ENCODE data around the gene ZBTB11. TPM values are rescaled to one million over a fixed set of nuclear protein-coding genes. Genes with fewer than 3 reads are reported as not detected.
"Not testable (repeated sequence)": the region's sequence is repeated elsewhere in the genome, so short reads cannot be mapped to it uniquely, and the experiment has no call there.

ZBTB11 gene
- total RNA-seq, 1 donor from 2014 or later, result 28.7 TPM

DNA sequence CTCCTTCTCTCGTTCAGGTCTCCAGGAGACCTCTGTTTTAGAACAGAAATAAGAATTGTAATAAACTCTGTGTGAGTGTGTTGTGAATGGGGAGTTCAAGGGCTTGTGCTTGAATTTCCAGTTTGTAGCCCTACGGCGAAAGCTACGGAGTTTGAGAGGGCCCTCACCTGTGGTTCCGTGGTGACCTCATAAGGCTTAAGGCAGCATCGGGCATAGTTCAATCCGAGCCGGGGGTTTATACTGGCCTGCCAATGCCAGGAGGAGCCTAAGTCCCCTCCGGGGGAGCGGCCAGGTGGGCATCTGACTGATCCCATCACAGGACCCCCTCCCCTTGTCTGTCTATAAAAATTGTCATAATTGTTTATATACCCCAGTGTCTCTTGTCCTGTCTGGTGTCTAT is 43.7 kb downstream of the ZBTB11 start:
- intact Hi-C loops (cut with micrococcal nuclease), result no loop called here
- no peak for ATAC-seq (ENCODE audit: low read depth)
- POLR2A ChIA-PET, result no interaction called here

GRCh38 chr3:101632586-101632985 is 44.3 kb downstream of the ZBTB11 start:
- peaks cover 2% of the 10 kb centered on the region for H3K4me1 Mint-ChIP-seq
- no peaks in the 10 kb centered on the region for H3K27me3 Mint-ChIP-seq
- CTCF ChIA-PET, result no interaction called here
- TF ChIP-seq CTCF (IDR thresholded peaks at IDR 0.05), result no peak
- POLR2A ChIA-PET, result no interaction called here
- DNase-seq (no peak), ATAC-seq (ENCODE audit: low read depth) (no peak)
- no peaks in the 10 kb centered on the region for H3K36me3 Mint-ChIP-seq (ENCODE audit: low read depth)
- no peaks in the 10 kb centered on the region for H3K9me3 Mint-ChIP-seq
- no peak overlapping the region for H3K27ac Mint-ChIP-seq
- intact Hi-C loops (cut with micrococcal nuclease), result no loop called here
- no peak overlapping the region for H3K4me3 Mint-ChIP-seq

More for the DNA sequence above, 43.7 kb downstream of the ZBTB11 start:
- no peaks in the 10 kb centered on the region for H3K27me3 Mint-ChIP-seq
- no peak for DNase-seq
- H3K4me1 Mint-ChIP-seq, result peaks cover 2% of the 10 kb centered on the region
- H3K4me3 Mint-ChIP-seq, result no peak overlapping the region
- H3K36me3 Mint-ChIP-seq (ENCODE audit: low read depth), result no peaks in the 10 kb centered on the region
- CTCF ChIA-PET, result no interaction called here
- H3K9me3 Mint-ChIP-seq, result no peaks in the 10 kb centered on the region
- H3K27ac Mint-ChIP-seq, result no peak overlapping the region
- no peak for TF ChIP-seq CTCF (IDR thresholded peaks at IDR 0.05)

GRCh38 chr3:101631959-101632358 is 45.0 kb downstream of the ZBTB11 start:
- ATAC-seq (ENCODE audit: low read depth); H3K36me3 Mint-ChIP-seq (ENCODE audit: low read depth); H3K4me3 Mint-ChIP-seq; DNase-seq; POLR2A ChIA-PET; H3K9me3 Mint-ChIP-seq; H3K27ac Mint-ChIP-seq; H3K4me1 Mint-ChIP-seq; H3K27me3 Mint-ChIP-seq; intact Hi-C loops (cut with micrococcal nuclease): not testable (repeated sequence)
- CTCF ChIA-PET, result interaction anchor here (1.6 kb wide), 1 partner anchor 10 kb away, joined by 3 read pairs; no protein-coding TSS in a partner anchor

DNA sequence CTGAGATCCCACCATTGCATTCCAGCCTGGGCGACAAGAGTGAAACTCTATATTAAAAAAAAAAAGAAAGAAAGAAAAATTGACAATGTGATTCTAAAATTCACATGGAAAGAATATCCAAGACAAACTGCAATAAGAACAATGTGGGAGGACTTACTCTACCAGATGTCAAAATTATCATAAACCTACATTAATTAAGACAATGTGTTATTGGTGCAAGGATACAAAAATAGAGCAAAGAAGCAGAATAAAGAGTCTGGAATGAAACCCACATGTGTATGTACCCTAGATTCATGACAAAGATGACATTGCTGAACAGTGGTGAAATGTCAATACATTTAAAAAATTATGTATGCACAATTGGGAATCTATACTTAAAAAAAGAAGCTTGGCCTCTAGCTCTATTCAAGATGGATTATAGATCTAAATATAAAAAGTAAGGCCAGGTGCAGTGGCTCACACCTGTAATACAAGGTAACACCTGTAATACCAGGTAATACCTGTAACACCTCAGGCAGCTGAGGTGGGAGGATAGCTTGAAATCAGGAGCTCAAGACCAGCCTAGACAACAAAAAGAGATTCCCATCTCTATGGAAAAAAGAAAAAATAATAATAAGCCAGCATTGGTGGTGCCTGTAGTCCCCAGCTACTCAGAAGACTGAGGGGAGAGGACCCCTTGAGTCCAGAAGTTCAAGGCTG is 45.7 kb downstream of the ZBTB11 start:
- ChIA-PET CTCF (interaction anchor here (1.6 kb wide), 1 partner anchor 11 kb away, joined by 3 read pairs; no protein-coding TSS in a partner anchor), POLR2A (no interaction called here)
- H3K9me3 Mint-ChIP-seq, result no peaks in the 10 kb centered on the region
- no peak overlapping the region for H3K4me3 Mint-ChIP-seq
- no peaks in the 10 kb centered on the region for H3K36me3 Mint-ChIP-seq (ENCODE audit: low read depth)
- no peak for DNase-seq
- peaks cover under 1% of the 10 kb centered on the region for H3K4me1 Mint-ChIP-seq
- no peak overlapping the region for H3K27ac Mint-ChIP-seq
- H3K27me3 Mint-ChIP-seq, result no peaks in the 10 kb centered on the region
- no peak for ATAC-seq (ENCODE audit: low read depth)
- TF ChIP-seq CTCF (IDR thresholded peaks at IDR 0.05), result no peak
- intact Hi-C loops (cut with micrococcal nuclease), result no loop called here

DNA sequence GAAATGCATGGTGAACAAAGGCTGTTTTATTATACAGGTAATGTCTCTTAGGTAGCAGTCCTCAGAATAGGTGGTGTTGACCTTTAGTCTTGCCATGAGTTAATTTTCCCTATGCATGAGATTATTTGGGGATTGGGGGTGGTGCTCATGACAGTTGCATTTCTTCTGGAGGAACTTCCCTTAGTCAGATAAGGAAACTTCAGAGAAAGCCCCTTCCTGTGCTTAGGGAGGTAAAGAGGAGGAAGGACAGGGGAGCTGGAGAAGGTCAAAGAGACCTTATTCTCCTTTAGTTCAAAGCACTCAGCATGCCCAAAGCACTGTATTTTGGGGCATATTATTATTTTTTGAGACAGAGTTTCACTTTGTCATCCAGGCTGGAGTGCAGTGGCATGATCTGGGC is 47.7 kb downstream of the ZBTB11 start:
- H3K27me3 Mint-ChIP-seq, result no peaks in the 10 kb centered on the region
- no peak overlapping the region for H3K27ac Mint-ChIP-seq
- intact Hi-C loops (cut with micrococcal nuclease), result no loop called here
- CTCF ChIA-PET, result no interaction called here
- H3K36me3 Mint-ChIP-seq (ENCODE audit: low read depth), result no peaks in the 10 kb centered on the region
- no peak overlapping the region for H3K4me3 Mint-ChIP-seq
- H3K9me3 Mint-ChIP-seq, result no peaks in the 10 kb centered on the region
- ATAC-seq (ENCODE audit: low read depth) (no peak), DNase-seq (no peak)
- no peaks in the 10 kb centered on the region for H3K4me1 Mint-ChIP-seq
- POLR2A ChIA-PET, result no interaction called here
- no peak for TF ChIP-seq CTCF (IDR thresholded peaks at IDR 0.05)

GRCh38 chr3:101625879-101626278 is 51.1 kb downstream of the ZBTB11 start:
- Mint-ChIP-seq H3K9me3 (no peaks in the 10 kb centered on the region), H3K4me1 (no peaks in the 10 kb centered on the region), H3K27ac (no peak overlapping the region), H3K4me3 (no peak overlapping the region), H3K27me3 (no peaks in the 10 kb centered on the region), H3K36me3 (ENCODE audit: low read depth) (no peaks in the 10 kb centered on the region)
- POLR2A ChIA-PET, result interaction anchor here (0.5 kb wide), 1 partner anchor 47 kb away, joined by 3 read pairs; no protein-coding TSS in a partner anchor
- TF ChIP-seq CTCF (IDR thresholded peaks at IDR 0.05), result no peak
- no peak for DNase-seq
- ATAC-seq (ENCODE audit: low read depth), result no peak
- intact Hi-C loops (cut with micrococcal nuclease), result no loop called here
- CTCF ChIA-PET, result no interaction called here
